SU-DHL-6 (cell line): ENCODE measurements around the gene NXN.

Experiments
- CTCF ChIP-seq: fragments of 200-600 bp; sonication (generic); IDR thresholded peaks from one replicate; pipeline ENCODE4 v1.5.1; 2017; ENCODE audit warnings: antibody characterized with exemption, mild to moderate bottlenecking, low read length, moderate library complexity; ENCODE audit not compliant: insufficient read depth, poor library complexity, severe bottlenecking
- EZH2phosphoT487 ChIP-seq: fragments of 200-600 bp; sonication (generic), shearing (Covaris generic); conservative IDR thresholded peaks from 2 replicates; pipeline ENCODE4 v1.6.1; 2018; ENCODE audit warnings: mild to moderate bottlenecking, antibody characterized with exemption, low read length, moderate library complexity, mixed read lengths

- TF ChIP-seq CTCF (no peak), EZH2phosphoT487 (no peak)
Measured at GRCh38 chr17:798246-798645, 181.3 kb downstream of the NXN start.
